GM19397 (cell line): Measurements from ENCODE around the gene CLCN1.

Experiments
- ATAC-seq: cut with Tn5 transposase; IDR thresholded peaks from one replicate; pipeline ENCODE4 v1.9.1; 2021; ENCODE audit warnings: mild to moderate bottlenecking, moderate library complexity; ENCODE audit not compliant: unreplicated experiment

The CLCN1 gene

GRCh38 chr7:143331179-143331801 is 15.4 kb downstream of the CLCN1 start:
- ATAC-seq = no peak

GRCh38 chr7:143334244-143334643 is 18.3 kb downstream of the CLCN1 start:
- no peak for ATAC-seq

DNA sequence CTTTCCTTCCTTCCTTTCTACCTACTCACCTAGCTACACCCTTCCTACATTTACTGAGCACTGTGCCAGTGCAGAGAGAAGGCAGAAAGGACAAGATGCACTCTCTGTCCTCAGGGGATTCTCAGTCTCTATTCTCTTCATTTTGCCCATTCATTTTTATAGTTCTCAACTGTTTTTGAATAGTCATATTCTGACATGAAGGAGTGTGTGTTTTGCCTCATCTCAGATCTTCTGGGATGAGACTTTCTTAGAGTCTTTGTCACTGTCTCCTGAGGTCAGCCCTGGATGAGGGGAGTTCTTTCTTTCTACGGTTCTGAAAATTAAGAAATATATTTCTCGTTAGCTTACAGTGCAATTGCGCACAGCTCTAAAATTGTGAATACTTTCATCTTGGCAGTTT is 21.3 kb downstream of the CLCN1 start:
- no peak for ATAC-seq

- ATAC-seq = no peak
Observed at GRCh38 chr7:143341842-143342241, 25.9 kb downstream of the CLCN1 start.

- no peak for ATAC-seq
Observed at GRCh38 chr7:143343596-143343995, 27.7 kb downstream of the CLCN1 start.

- peak; percentile 74 for ATAC-seq
Observed at GRCh38 chr7:143345428-143345900, 29.6 kb downstream of the CLCN1 start.

GRCh38 chr7:143346018-143346417 is 30.1 kb downstream of the CLCN1 start:
- ATAC-seq = no peak

DNA sequence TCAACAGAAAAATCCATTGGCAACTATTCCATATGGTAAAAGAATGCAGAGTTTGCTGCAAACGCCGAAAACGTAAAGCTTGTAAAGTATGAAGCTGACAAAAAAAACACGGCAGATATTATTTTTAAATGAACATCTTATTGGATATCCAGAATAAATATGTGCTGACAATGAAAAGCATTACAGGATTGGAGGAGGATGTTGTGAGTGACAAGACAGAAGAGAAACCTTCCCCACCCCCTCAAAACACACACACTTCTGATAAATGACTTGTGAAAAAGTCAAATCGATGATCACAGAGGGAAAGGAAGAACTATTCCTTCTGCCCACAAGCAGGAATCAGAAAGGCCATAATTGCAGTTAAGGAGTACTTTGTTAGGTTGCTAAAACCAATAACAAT is 32.0 kb downstream of the CLCN1 start:
- no peak for ATAC-seq

GRCh38 chr7:143351060-143351459 is 35.1 kb downstream of the CLCN1 start:
- ATAC-seq = no peak

- no peak for ATAC-seq
Observed at GRCh38 chr7:143351574-143351973, 35.7 kb downstream of the CLCN1 start.

GRCh38 chr7:143352531-143353002 is 36.7 kb downstream of the CLCN1 start:
- no peak for ATAC-seq

- ATAC-seq = no peak
Observed at GRCh38 chr7:143354376-143354775, 38.5 kb downstream of the CLCN1 start.

- no peak for ATAC-seq
Observed at GRCh38 chr7:143354965-143355364, 39.1 kb downstream of the CLCN1 start.

DNA sequence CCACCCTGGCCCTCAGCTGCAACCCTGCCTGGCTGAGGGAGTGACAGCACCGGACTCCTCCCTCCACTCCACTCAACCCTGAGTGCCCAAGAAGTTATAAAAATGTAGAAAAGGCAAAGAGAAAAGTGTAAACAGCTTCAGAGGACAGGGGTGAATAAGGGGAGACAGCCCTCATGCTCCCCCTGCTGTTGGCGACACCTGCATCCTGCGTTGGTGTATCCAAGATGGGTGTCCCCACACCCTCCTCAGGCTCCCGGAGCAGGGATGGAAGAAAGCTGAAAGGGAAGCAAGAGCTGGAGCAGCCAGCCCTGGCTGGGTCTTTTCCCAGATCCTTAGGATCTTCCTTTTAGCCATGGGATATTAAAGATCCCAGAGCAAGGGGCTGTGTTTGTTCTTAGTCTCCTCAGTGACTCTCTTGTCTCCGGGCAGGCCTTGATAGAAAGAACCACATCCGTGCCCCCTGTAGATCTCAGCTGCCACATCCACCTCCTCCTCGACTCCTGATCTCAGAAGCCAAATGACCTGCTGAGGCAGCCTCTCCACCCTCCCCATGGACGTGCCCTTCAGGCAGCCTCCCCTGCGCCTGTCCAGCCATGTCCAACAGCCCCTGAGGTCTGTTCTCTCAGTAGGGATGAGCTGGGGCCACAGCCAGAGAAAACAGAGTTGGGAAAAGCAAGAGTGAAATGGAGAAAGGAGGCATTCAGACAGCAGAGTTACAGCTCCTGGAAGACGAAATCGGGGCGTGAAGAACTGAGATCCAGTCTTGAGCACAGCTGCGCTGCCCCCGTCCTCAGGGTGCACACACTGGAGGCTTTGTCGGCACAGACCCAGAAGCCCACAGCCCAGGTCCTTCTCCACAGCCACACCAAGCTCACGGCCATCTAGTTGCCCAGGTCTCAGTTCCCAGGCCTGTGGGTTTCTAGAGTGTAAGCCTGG is 39.8 kb downstream of the CLCN1 start:
- no peak for ATAC-seq

DNA sequence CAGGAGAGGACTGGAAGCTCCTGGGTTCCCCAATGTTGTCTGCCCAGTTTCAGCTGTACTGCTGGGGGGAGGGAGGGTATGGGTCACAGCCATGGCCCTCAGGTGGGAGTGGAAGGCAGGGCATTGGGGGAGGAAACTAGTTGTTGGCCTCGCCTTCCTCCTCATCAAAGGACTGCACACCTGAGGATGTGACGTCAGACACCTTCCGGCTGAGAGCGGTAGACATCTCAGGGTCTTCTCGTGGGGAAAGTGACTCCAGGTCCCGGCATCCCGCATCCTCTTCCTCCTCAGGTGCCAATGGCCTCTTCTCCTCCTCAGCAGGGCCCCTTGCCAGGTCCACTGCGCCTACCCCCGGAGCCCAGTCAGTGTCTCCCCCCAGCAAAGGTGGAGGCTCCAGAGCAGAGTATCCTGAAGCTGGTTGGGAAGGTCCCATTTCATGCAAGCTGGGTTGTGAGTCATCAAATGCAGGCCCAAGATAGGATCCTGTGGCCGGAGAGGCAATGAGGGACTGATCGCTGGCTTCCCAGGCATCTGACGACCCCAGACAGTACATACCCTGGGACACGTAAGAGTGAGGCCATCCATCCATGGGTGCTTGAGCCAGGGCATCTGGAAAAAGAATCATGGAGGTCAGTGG is 40.6 kb downstream of the CLCN1 start:
- no peak for ATAC-seq

GRCh38 chr7:143358626-143359025 is 42.7 kb downstream of the CLCN1 start:
- no peak for ATAC-seq

DNA sequence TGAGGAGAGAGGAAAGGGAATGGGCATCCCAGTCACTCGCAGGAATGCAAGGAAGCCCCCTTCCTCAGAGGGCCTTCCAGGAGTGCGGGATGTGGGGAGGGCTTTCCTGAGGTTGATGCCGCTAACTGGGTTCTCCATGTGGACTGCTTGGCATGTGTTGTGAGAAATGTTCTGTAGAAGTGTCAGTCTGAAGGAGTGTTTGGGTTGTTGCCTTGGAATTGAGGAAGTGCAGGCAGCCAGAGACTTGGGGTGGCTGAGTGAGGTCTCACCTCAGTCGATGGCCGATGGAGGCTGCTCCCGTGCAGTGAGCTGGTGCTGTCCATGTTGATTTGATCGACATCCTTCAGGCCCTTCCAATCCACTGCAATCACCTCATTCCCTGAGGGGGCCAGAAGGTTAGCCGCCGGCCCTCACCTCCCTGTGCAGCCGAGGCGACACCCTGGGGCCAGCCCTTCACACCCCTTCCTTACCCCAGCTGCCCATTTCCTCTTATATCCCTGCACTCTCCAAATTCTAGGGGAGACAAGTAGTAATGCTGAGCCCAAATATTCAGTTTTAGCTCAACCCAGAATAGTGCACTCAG is 44.0 kb downstream of the CLCN1 start:
- ATAC-seq = no peak

GRCh38 chr7:143360788-143361551 is 45.1 kb downstream of the CLCN1 start:
- no peak for ATAC-seq

DNA sequence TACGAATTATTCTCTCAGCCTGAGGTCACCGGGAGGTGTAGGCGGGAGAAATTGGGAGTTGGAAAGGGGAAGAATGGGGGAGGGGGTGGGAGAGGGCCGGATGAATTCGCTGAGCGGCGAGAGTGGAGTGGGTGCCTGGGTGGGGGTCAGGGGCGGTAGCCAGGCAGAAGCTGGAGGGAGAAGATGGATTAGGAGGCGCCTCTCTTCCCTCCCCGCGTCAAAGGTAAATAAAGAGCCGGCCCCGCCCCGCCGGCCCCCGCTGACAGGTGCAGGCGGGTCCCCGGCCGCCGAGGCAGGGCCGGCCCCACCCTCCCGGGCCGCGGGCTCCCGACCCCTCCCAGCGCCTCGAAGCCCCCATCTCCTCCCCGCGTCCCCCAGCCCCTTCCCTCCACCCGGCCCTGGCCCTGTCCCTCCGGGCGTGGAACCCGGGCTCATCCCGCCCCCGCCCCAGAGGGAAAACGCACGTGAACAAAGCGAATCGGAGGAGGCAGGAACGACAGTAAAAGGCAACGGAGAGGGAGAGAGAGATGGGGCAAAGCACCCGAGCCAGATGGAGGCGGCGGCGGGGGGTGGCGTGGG is 45.7 kb downstream of the CLCN1 start:
- ATAC-seq = no peak
